Measurements from ENCODE around the gene RSPRY1.
A peak's percentile ranks its signal among the peaks of the same experiment; 100 is the strongest.

RSPRY1 gene

DNA sequence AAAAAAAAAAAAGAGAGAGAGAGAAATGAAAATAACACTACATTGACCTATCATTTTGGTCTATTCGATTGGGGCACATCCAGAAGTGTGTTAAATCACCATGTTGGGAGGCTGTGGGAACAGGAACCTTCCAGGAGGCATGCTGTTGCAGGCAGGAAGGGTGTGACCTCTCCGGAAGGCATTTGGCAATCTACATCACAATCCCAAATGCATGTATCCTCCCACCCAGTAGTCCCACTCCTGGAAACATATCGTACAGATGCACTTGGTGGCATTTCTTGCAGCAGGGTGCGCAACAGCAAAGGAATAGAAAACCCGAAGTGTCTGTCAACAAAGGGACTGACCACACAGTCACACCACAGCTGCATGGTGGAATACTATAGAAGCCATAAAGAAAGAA lies 90.5 kb downstream of the RSPRY1 start:
- no peak for DNase-seq

DNA sequence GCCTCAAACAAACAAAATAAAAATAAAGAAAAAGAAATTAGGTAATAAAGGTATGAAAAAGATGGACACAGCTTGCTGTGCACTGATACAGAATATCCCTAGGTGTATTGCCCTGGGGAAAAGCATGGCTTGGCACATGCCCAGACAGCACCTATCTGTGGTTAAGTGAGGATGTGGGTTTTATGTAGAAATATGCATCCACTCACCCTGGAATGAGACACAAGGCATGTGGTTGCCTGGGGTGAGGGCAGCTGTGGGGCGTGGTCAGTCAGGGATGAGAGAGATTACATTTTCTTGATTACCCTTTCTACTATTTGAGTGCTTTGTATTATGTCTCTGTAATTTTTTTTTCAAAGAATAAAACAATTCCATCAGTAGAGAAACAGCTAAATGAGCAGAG lies 91.5 kb downstream of the RSPRY1 start:
- peak; percentile 51 for DNase-seq

DNA sequence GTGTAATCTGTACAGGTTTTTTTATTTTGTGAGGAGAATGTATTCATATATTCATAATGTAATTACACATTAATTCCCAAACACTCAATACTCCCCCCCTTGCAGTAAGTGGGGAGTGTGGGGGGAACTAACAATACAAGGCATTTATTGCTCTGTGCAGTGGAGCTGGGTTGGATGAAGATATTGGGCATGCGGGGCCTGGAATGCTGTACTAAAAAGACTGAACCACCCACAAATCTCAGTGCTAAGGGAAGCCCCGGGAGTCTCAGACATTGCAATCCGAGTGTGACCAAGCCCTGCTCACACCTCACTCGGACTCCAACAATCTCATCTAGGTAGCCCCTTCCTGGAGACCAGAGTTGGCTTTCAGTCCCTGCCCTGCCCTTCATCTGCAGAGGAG lies 92.4 kb downstream of the RSPRY1 start:
- no peak for DNase-seq

DNA sequence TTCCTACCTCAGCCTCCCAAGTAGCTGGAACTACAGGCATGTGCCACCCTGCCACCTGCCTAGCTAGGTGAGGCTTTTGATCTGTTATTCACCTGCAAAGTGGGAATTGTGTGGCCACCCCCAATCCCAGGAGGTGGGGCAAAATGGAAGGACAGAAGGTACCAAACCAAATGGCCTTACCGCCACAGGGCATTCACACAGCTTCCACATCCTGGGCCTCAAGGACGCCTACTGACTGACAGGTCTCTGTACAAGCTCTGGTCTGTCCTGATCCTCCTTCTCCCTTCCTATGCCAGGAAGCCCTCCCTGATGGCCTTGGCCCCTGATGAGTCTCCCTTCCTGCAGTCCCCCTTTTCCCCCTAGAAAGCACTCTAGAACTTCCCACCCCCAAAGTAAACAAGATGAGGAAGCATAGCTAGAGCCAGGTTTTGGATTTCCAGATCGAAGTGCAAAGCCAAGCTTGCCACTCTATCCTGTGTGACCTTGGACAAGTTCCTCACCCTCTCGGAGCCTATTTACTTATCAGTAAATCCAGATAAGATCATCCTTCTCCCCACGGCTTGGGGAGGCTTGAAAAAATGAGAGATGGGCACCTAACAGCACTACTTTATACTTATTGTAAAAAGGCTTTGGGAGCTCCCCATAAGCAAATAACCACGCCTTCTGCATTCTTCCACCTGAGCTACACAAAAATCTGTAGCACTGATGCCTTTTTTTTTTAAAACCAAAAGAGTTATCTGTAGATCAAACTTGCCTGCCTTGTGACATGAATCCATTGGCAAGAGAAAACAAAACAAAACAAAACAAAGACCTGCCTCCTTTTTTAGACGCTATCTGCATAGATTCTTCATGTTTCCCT lies 93.9 kb downstream of the RSPRY1 start:
- no peak for DNase-seq

DNA sequence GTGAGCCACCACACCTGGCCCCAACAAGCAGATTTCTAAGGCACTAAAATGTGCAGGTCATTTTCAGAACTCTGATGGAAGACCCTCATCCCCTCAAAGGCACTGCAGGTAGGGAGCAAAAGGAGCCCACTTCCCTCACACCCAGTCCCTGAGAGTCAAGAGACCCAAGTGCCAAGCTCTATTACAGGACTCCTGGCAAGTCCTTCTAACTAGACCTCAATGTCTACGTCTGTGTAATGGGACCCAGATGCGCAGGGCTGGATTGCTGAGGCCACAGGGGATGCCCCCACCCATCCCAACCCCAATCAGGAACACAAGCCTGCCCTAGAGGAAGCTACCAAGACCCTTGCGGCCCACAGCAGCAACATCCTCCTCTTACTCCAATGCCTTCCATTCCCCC lies 95.7 kb downstream of the RSPRY1 start:
- no peak for DNase-seq

DNA sequence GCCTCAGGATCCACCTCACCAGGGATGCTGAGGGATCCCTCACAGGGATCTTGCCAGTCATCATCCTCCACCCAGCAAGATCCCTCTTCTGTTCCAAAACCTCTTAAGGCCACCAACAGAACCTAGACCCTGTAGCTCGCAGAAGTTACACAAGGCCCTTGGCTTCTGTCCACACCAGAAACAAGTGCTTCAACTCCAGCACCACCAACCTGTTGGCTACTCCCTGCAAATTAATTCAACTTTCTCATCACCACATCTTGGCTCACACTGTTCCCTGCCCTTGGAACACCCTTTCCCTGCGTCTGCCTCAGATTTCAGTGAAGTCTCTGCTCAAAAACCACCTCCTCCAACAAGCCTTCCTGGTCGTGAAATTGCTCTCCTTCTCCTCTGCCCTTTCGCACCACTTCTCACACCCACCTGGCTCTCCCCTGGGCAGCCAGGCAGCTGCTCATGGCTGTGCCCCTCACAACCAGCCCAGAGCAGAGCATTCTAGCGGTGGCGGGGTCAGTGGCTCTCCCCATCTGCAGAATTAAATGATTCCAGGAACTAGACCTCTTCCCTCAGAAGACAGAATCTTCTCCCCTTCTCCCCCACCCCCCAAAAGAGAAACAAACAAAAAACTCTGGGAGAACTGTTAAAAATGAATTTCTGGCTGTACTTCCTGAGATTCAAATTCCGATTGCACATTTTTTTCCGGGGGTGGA lies 96.5 kb downstream of the RSPRY1 start:
- no peak for DNase-seq

DNA sequence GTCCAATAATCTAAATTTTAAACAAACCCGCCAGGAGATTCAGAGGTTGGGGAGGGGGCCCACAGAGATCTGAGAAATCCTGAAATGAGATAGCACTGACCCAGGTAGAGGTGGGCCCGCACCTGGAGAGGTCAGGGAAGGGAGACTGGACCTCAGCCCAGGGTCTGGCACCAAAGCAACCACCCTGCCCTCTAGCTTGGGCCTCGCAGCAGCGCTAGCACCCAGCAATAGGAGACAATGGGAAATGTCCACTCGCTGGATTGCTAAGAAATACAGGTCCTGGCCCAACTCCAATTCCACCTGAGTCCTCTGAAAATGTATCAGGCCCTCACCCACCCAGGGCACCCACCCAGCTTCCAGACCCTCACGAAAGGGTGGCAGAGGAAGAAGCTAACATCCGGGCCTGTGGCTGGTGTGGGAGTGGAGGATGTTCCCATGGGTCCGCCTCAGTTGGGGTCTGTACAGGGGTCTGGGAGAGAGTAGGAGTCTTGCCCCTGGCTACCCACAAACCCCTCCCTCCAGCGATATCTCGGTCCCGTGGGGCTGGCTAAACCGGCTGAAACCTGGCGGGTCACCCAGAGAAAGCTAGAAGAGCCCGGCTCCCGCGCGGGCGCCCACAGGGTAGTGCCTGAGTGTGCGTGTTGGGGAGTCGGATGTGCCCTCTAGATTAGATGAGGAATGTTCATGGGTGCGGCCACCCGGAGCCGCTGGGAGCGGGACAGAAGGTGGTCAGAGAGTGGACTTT lies 97.3 kb downstream of the RSPRY1 start:
- no peak for DNase-seq

DNA sequence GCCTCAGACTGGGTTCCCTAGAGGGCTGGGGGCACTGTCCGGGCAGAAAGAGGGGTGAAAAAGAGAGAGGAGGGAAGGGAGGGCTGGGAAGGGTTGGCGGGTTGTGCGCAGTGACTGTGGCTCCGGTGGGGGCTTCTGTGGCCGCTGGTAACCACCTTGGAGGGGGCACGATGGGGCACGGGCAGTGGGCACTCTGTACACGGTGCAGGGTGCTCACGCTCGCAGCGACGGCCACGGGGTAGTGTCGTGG lies 97.8 kb downstream of the RSPRY1 start:
- no peak for DNase-seq

- no peak for DNase-seq
Observed at GRCh38 chr16:57284209-57284951, 98.3 kb downstream of the RSPRY1 start, which contains the start of gene PLLP. Gene PLLP (minus strand): TSS chr16:57284672. CDS start chr16:57284540, 132 bp downstream.

DNA sequence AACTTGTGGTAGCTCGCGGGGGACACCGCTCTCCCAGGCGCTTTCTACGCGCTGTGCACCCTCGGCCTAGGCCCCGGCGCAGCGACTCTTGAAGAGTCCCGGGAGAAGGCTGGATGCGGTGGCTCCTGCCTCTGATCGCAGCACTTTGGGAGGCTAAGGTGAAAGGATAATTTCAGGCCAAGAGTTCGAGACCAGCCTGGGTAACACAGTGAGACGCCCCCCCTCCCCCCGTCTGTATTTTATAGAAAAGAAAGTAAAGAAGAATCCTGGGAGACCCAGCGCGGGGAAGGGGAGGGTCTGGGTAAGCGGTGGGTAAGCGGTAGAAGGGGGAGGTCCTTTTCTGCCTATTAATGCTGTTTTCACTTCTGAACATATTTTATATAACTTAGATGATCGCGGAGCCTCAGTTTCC lies 98.8 kb downstream of the RSPRY1 start:
- DNase-seq: no peak

DNA sequence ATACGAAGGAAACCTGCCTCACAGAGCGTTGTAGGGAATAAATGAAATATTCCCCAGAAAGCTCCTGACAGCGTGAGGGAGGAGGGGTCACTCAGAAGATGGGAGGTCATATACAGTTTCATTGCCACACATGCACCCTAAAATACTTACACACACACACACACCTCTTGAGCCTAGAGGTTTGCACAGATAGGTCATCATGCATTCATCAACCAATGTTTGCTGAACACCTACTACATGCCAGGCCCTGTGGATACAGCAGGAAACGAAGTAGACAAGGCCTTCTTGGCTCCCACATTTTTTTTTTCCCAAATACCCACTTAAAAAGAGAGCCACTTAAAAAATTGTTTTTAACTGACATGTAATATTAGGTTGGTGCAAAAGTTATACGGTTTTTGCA lies 99.2 kb downstream of the RSPRY1 start:
- DNase-seq: no peak

DNA sequence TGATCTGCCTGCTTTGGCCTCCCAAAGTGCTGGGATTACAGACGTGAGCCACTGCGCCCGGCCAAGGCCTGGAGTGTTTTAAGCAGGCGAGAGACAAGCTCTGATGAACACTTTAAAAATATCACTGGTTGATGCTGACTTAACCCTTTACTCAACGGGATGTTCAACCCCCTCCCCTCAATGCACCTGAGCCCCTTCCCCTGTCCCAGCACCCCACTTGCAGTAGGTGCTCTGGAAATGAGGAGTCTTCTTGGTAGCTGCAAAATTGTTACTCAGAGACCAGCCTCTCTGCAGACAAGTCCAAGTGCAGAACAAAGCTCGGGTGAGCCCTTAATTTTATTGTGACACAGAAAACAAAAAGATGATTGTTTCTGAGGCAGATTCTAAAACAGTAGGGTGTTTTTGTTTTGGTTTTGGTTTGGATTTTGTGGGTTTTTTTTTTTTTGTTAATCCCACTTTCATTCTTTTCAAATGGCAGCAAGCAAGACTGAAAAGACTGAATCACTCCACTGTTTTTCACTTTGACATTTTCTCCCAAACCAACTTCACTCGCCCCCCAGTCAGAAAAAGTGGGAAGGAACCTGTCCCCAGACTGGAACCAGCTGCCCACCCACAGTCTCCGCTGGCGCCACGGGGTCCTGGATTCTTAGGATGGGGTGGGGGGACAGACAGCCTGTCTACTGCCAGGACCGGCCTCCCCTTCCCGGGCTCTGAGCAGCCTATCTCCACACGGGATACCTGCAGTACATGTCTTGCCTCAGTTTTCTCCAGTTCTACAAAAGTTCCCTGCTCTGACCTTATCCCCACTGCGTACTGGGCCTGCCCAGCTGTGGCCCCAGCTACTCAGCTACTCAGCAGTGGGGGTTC lies 103.5 kb downstream of the RSPRY1 start:
- DNase-seq: no peak
